Activated effector memory CD4-positive, alpha-beta T cell treated with Interleukin-2 at 50 U/mL for 16 hours (primary cell): Measurements from ENCODE around the gene SRRD.
"Not testable (repeated sequence)": the region's sequence is repeated elsewhere in the genome, so short reads cannot be mapped to it uniquely, and the experiment has no call there.

Experiments used
- DNase-seq: peaks from one replicate; pipeline ENCODE4 v3.0.0-alpha.2; 2020

The SRRD gene, protein sequence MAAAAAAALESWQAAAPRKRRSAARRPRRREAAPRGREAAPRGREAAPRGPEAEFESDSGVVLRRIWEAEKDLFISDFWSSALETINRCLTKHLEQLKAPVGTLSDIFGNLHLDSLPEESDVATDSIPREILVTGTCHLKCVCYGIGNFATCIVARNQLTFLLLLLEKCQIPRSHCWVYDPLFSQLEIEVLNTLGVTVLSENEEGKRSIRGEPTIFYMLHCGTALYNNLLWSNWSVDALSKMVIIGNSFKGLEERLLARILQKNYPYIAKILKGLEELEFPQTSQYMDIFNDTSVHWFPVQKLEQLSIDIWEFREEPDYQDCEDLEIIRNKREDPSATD

DNA sequence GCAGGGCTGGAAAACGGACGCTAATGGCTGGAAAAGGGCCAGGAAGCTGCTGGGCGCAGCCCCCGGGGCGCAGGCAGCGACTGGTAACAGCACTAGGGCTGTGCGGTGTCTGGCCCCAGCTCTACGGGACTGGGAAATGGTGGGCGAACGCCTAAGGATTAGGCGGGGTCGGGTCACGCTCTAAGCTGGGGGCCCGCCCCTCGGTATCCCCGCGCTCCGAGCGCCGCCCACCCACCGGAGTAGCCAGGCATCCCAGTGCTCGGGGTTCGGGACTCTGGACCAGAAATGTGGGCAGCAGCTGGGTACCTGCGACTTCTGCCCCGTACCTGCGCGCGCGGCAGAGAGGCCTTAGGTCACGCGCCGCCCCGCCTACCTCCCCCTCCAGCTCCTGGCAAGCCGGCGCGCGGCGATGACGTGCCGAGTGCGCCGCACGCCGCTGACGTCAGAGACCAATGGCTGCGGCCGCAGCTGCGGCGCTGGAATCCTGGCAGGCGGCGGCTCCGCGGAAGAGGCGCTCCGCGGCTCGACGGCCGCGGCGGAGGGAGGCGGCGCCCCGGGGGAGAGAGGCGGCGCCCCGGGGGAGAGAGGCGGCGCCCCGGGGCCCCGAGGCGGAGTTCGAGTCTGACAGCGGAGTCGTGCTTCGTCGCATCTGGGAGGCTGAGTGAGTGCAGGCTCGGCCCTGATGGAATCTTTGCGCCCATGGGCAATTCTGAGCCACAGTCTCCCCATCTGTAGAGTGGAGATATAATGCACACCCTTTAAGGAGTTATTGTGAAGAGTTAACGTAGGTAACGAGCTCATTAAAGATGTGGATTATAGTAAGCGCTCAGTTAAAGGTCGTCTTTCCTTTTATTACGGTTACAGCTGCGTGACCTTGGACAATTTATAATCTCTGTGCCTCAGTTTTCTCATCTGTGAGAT, at the start of gene SRRD, which contains the start of gene HPS4:
TSS of gene SRRD (plus strand) at position 439 of the 921 bp plus-strand sequence. CDS start at position 453, 14 bp downstream.
TSS of gene HPS4 (minus strand) at position 345 of the 921 bp plus-strand sequence. CDS start 2,021 bp downstream, outside the sequence.
- DNase-seq = peak; percentile 90

DNA sequence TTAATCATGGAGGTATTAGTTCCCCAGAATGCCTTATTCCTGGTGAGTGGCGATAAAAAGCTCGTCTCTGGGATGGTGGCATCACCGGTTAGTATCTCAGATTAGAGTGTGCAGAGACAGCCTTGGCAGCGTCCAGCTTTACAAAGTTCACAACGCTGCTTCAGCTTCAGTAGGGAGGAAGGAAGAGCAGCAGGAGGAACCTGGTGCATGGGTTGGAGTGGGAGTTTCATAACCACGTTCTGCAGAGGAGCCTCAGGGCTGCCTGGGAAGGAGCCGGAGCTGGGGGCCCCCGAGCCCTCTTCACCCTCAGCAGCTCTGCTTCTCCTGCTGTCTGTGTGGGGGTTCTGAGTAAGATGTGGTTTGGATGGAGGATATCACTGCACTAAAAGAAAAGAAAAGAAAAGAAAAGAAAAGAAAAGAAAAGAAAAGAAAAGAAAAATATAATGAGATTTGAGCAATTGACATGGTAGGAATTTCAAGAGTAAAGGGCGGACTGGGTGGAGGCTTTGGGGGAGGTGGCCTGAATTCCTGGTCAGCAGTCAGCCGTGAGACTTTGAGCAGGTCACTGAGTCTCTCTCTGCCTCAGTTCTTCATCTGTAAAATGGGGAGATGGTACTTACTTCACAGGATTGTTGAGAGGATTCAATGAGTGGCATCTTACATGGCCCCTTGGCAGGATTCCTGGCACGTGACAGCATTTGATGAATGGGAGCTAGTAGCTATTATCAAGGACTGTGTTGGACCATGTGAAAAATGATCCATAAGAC, 48.2 kb upstream of the SRRD start:
- no peak for DNase-seq

DNA sequence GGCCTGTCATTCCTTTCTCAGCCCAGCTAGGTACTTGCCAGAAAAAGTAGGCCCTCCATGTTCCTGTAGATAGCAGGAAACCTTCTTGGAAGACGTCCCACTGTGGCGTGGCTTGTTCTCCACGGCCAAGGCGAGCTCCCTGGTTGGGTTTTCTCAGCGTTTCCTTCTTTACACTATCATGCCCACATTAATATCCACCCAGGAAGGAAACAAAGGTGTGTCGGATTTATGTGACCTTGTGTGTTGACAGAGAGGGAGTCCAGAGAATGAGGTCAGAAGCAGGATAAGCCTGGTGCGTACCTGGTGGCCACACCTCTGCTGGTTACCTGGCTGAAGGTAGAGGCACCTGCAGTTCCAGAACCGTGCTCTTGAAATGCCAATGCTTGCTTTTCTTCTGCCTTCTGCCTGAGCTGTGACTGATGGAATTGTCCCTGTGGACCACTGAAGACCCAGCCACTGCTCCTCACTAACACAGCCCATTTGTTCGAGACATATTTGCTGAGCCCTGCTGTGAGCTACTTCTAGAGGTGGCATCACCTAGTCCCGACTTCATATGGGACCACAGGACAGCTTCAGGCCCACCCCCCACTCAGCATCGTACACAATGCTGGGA, 46.7 kb upstream of the SRRD start:
- no peak for DNase-seq

DNA sequence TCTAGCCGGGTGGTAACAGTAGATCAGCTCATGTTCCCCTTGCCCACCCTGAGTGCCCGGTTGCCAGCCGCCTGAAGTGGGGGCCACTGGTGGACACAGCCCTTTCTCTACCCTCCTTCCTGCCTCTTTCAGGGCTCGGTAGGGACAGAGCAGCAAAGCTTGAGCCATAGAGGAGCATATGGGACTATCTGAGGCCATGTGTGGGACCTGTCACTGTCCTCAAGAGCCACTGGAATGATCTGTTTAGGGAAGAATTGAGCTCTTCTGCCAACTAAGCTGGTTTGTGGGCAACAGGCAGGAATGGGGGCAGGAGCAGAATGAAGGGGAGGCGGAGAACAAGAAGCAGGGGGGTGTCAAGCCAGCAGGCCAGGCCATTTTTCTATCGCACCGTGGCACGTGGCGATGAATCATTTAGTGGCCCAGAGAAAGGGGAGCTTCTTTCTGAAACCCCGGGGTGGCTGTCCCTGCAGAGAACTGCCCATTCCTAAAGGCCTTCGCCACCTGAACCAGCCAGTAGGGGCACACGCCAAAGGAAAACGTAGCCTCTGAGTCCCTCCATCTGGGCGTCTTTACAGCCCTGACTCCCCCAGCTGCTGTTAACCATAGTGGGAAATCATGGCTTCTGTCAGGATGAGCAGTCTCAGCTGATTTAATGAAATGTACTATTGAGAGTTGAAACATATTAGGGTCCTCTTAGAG, 45.8 kb upstream of the SRRD start:
- no peak for DNase-seq

DNA sequence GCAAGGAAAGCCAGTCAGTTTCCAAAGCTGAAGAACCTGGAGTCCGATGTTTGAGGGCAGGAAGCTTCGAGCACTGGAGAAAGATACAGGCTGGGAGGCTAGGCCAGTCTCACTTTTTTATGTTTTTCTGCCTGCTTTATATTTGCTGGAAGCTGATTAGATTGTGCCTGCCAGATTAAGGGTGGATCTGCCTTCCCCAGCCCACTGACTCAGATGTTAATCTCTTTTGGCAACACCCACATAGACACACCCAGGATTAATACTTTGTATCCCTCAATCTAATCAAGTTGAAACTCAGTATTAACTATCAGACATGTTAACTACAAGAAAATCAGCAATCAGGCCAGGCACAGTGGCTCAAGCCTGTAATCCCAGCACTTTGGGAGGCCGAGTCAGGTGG, 44.9 kb upstream of the SRRD start:
- not testable (repeated sequence) for DNase-seq

DNA sequence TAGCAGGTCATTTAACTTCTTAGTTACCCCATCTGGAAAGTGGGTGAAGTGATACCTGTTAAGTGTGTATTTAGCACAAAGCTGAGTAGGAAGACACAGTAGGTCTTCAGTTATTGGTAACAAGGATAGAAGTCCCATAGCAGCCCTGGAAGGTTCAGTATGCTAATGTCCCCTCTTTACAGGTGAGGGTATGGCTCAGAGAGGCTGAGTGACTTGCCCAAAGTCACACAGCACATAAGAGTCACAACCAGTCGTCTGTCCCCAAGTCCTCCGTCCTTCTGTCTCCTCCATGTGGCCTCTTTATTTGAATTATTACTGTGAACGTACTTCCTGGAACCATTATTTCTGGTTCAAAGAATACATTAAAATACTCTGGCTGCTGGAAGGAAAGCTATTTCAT, 44.1 kb upstream of the SRRD start:
- DNase-seq = no peak

DNA sequence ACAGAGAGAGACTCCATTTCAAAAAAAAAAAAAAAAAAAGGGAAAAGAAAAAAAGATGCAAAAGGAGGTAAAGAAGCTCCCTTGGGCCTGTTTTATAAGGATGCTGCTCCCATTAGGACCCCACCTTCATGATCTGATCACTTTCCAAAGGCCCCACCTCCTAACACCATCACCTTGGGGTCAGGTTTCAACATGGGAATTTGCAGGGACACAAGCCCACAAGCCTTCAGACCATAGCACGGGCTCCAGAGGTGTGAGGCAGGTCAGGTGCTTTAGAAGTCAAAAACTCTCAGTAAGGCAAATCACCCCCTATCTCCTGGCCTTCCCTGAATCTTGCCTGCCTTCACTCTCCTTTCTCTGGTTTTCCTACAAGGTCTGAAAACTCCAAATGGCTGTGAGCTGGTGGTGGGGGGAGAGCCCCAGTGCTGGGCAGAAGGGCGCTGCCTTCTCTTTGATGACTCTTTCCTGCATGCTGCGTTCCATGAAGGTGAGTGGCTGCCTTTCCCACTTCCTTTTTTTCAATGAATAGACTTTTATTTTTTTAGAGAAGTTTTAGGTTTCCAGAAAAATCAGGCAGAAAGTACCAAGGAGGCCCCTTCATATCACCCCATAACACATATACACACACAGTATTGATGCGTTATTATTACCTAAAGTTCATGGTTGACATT, 41.5 kb upstream of the SRRD start:
- DNase-seq = no peak

DNA sequence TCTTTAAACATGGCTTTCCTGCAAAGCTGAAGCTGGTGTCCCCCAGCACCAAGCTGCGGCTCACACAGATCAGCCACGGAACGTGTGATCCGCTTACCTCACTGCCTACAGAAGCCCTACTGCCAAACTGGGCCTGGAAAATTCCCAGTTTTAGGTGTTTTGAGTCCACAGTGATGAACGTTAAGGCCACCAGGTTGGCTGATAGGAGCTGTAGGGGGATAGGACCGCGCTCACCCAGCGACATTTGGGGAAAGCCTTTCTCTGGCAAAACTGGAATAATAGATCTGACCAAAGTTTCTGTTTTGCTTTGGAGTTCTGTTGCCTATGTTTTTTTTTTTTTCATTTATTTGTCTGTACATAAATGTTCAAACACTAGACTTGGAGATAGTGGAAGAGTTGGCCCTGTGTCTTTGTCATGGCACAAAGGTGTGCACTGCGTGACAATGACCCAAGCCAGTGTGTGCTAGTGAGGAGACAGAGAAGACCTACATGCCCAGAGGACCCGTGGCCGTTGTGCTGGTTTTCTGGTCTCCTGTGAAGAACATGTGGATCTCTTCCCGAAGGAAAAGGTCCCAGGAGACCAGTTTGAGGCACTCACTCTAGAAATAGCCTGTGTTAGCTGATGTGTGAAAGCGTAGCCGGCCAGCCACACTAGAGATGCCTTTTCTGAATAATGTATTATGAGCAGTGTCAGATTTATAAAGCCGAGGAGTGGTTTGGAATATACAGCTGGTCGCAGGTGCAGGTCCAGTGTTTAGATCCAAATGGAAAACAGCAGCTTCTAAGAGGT, 39.6 kb upstream of the SRRD start:
- no peak for DNase-seq

DNA sequence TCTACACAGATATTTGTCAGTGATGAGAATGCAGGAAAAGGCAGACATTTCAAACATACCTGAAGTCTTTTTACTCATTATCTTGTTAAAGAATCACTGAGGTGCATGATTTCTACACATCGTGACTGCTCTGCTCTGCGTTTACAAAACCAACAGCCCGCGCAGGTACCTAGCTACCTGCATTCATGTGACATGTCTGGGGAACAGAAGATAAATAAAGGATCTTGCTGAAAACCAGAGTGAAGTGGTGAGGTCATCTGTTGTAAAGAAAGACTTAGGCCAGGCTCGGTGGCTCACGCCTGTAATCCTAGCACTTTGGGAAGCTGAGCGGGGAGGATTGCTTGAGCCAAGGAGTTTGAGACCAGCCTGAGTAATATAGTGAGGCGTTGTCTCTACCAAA, 38.9 kb upstream of the SRRD start:
- no peak for DNase-seq

DNA sequence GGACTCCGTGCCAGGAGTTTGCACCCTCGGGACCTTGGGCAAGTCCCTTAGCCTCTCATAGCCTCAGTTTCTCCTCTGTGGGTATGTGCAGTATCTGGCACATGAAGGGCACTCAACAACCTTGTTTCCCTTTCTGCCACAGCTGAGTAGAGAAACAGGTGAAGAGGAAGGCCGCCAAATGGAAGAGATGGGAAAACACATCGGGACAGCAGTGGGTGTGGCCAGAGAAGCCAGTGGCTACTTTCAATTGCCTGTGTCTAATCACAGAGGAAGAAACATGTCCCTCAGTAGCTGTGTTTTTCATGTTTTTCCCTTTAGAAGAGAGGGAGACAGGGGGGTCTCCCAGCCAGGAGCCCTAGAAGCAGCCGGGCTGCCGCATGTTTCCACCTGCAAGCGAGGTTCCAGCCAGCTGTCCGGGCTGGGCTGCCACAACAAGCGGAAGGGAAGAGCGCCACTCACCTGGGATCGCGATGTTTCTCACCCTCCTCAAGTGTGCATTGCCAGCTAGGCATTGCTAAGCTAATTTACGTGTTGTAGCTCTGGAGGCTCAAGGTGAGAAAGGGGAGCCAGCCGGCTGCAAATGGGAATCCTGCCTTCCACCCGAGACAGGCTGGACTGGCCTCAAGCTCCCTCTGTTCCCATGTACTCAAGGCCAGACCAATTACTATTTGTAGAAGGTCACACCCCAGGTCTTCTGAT, 38.0 kb upstream of the SRRD start:
- DNase-seq = no peak

DNA sequence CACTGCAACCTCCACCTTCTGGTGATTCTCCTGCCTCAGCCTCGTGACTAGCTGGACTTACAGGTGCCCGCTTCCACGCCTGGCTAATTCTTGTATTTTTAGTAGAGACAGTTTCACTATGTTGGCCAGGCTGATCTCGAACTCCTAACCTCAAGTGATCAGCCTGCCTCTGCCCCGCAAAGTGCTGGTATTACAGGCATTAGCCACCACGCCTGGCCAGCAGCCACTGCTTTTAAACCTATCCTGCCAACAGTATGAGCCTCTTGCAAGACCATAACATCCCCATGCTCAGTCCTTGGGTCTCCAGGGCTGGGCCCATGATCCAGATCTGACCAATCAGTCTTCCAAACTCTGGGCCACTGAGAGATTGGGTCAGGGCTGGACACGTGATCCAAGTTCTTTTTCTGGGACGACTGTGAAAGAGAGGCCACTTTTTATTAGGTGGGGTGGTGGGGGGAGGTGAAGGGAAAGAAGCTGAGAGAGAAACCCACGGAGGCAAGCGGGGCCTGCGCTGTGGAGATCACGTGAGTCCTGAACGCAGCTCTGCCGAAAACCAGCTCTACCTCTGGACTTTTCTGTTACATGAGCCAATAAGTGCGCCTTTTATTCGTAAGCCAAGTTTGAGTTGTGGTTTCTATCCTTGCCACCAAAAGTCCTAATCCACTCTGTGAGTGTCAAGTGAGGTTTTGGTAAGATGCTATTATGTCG, 36.7 kb upstream of the SRRD start:
- no peak for DNase-seq

DNA sequence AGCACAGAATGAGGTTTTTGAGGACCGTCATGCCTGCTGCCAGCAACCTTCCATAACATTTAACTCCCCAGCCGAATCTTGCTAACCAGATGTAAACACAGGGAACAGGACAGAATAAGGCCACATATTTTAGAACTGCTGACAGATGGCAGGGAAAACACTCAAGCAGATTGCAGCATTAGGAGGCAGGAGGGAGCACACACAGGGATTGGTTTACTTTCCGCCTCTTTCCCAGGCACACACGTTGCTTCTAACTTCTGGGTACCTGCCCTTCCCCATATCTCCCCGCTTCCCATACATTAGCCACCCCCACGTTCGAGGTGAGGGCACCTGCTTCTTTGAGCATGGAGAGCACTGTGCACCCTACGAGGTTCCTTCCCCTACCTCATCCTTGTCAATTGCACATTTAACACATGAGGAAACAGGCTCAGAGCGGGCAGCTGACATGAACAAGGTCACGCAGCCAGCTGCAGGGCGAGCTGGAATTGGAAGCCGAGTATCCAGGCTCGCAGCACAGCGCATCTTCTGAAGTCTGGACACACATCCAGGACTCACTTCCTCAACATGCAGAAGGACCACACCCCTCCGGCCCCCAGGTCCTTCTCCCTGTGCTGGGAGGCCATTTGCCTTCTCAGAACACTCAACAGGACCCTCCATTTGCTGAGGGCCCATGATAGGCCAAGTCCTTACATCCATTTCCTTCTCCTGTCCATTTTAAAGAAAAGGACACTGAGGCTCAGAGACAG, 35.9 kb upstream of the SRRD start:
- DNase-seq = no peak

DNA sequence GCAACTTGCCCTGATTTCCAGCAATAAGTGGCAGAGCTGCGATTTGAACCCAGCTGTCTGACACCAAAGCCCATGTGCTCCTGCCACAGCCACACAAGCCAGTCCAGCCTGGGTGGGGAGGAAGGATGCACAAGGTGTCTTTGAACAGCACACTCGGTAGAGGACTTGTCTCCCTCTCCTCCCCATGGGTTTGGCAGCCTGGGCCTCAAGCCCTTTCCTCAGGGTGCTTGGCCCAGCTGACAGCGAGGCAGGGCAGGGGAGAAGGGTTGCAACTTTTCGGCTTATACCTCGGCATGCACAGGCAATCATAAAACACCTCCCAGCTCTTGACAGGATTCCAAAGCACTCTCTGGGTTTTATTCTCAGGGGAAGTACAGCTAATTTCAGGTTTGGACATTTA, 35.3 kb upstream of the SRRD start:
- DNase-seq = no peak

DNA sequence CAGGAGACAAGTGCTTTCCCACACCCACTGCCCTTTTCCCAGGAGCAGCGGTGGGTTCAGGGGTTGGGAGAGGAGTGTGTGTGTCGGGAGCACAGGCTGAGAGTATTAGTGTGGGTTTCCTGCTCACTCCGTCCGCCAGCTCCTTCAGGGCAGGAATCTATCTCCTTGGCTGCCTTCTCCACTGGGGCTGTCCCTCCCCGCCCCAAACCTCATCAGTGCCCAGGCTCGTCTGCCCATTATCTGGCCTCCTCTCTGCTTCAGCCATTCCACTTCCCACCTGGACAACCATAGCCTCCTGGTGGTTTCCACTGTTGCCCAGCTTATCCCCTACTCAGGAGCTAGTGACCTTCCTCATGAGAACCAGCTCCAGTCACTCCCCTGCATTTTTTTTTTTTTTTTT, 34.7 kb upstream of the SRRD start:
- no peak for DNase-seq

DNA sequence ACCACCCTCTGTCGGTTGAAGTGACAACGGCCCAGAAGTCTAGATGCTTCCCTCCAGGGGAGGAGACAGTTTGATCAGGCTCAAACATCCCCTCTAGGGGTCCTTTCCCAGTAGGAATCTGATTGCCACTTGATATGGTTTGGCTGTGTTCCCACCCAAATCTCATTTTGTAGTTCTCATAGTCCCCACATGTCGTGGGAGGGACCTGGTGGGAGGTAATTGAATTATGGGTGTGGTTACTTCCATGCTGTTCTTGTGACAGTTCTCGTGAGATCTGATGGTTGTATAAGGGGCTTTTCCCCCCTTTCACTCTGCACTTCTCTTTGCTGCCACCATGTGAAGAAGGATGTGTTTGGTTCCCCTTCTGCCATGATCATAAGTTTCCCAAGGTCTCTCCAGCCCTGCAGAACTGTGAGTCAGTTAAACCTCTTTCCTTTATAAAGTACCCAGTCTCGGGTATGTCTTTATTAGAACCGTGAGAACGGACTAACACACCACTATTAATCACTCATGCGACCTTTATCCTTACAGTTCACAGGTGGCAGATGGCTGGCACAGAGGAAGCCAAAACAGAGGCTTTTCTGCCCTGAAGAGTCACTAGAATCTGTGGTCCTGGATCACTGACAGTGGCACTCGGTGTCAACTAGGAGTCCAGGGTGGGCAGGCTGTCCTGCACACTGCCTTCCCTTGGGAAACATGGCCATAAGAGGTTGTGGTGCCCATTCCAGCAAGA, 33.1 kb upstream of the SRRD start:
- DNase-seq = no peak

DNA sequence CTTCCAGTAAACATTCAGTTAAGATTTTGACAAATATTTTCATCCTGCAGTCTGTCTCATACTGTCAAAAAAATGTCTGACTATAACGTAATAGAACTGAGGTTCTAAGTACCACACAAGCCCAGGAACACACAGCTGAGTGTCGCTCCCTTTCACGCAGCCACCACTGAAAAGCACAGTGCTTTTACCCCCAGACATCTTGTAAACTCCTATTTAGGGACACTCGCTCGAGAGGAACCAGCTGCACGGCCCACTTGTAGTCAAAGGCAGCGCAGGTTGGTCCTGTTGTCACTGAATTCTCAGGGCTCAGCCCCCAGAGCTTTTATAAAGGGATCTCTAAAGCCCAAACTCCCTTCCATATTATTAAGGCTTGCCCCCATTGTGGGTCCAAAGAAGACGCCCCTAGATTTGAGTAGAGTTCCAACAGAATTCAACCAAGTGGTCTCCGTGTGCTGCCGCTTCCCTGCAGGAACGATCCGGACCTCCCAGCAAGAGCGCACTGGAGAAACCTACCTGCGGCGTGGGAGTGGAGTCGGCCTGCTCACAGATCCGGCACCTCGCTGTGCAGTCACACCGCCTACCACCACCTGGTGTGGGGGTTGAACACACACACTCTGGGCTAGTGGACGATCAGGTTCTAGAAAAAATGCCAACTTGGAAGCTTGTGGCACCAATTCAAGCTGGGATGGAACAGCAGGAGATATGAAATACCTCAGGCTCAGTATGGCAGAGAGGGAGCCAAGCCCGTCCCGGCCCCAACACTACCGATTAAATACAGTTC, 31.3 kb upstream of the SRRD start:
- DNase-seq = no peak

DNA sequence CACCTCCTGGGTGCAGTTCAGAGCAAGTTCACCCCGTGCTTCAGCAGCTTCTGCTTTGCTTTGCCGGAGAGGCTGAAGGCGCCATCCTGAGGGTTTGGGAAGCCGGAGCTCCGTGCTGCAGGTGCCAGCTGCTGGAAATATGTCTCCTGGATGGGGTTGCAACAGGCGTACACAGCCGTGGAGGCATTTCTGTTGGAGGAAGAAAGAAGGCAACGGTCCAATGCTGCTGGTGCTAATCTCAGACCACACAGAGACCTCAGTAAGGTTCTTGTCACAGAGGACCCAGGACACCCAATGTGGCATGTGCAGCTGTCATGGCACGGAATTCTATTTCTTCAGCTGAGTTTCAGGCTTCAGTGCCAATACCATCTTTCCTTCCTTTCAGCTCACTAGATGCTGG, 30.5 kb upstream of the SRRD start:
- no peak for DNase-seq
